Activated T-helper 1 cell treated with anti-CD3 and anti-CD28 coated beads, Interleukin-12 subunit alpha, Interleukin-12 subunit beta, Interleukin-2, Interleukin-4 antibody, amounts not matched to agents 30 ng/mL and 10 ng/mL and 1 ng/mL, durations not matched to agents 14 hours and 24 hours and 36 hours (primary cell): ENCODE results near the gene GRIK2. TPM values are rescaled to one million over a fixed set of nuclear protein-coding genes. Genes with fewer than 3 reads are reported as not detected.

Experiments
- DNase-seq: peaks from one replicate; pipeline ENCODE4 v3.0.0; 2021; ENCODE audit warnings: low spot score
- H3K27ac Mint-ChIP-seq: one replicate; pipeline ENCODE4 v1.8.0; 2021; ENCODE audit warnings: mild to moderate bottlenecking, mixed read lengths
- H3K27me3 Mint-ChIP-seq: one replicate; pipeline ENCODE4 v1.8.0; 2022; ENCODE audit warnings: mild to moderate bottlenecking, moderate library complexity, mixed read lengths; ENCODE audit not compliant: insufficient read depth
- H3K36me3 Mint-ChIP-seq: one replicate; pipeline ENCODE4 v1.8.0; 2021; ENCODE audit warnings: low read depth, mixed read lengths
- H3K4me1 Mint-ChIP-seq: one replicate; pipeline ENCODE4 v1.8.0; 2021; ENCODE audit warnings: low read depth, mixed read lengths
- H3K4me3 Mint-ChIP-seq: one replicate; pipeline ENCODE4 v1.8.0; 2021; ENCODE audit warnings: mild to moderate bottlenecking, moderate library complexity, mixed read lengths
- H3K9me3 Mint-ChIP-seq: one replicate; pipeline ENCODE4 v1.8.0; 2021; ENCODE audit warnings: mixed read lengths
- intact Hi-C: fragments of 100-400 bp; cut with micrococcal nuclease; formaldehyde crosslinking; loops from one replicate; pipeline ENCODE4 v1.15.1; 2024
- total RNA-seq: library from RNA; stranded (reverse); gene quantifications from 2 replicates; pipeline ENCODE4 v1.2.3, GENCODE V29; 2022

GRIK2 gene
- total RNA-seq, 1 donor from 2014 or later, result not detected

DNA sequence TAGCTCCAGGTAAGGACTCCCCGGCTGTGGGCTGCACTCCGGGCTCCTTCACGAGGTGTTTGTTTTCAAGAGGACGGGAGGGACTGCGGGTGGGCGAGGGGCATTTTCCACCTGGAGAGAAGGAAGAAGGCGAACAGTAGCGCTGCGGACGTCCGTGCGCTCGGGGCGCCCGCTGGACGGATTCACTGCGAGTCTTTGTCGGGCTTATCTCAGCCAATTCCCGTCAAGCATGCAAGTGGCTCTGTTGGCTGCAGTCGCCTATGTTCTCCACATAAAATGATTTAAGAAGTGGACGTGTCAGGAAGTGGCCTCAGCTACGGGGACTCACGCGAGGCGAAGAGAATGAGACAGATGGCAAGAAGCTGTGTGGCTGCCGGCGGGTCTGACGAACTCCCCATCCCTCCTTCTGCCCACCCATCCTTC is 332 bp downstream of the GRIK2 start:
- intact Hi-C loops, result no loop called here
- Mint-ChIP-seq H3K36me3 (no peaks in the 10 kb centered on the region), H3K27ac (no peak overlapping the region), H3K4me1 (no peaks in the 10 kb centered on the region), H3K9me3 (no peaks in the 10 kb centered on the region), H3K27me3 (peaks cover 36% of the 10 kb centered on the region), H3K4me3 (no peak overlapping the region)
- DNase-seq, result no peak

- Mint-ChIP-seq H3K4me3 (no peak overlapping the region), H3K36me3 (no peaks in the 10 kb centered on the region), H3K27me3 (peaks cover 39% of the 10 kb centered on the region), H3K9me3 (no peaks in the 10 kb centered on the region), H3K4me1 (no peaks in the 10 kb centered on the region), H3K27ac (no peak overlapping the region)
- DNase-seq, result no peak
- intact Hi-C loops, result loop anchor here (5.0 kb wide), 2 partner anchors 948 to 1783 kb away; no protein-coding TSS in a partner anchor
Measured at GRCh38 chr6:101394936-101395335, 1.4 kb downstream of the GRIK2 start.

DNA sequence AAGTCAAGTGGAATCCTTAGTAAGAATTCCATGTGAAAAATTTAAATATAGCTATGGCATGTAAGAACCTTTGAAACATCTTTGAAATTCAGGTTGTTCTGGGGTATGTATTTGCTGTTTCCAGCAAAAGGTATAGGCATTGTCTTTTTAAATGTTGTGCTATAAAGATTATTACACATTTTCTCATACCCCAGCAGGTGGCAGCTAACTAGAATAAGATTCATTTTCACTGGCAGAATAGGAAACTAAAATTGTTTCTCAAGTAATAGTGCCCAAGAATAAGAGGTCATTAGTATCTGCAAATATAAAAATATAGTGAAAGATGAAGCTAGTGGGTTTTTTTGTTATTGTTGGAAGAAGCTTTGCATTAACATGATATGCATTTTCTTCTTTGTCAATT is 1.8 kb downstream of the GRIK2 start:
- intact Hi-C loops, result loop anchor here (5.0 kb wide), 2 partner anchors 948 to 1783 kb away; no protein-coding TSS in a partner anchor

GRCh38 chr6:101396548-101397173 is 3.2 kb downstream of the GRIK2 start:
- Mint-ChIP-seq H3K36me3 (no peaks in the 10 kb centered on the region), H3K9me3 (no peaks in the 10 kb centered on the region), H3K4me1 (no peaks in the 10 kb centered on the region), H3K27me3 (peaks cover 45% of the 10 kb centered on the region), H3K27ac (no peak overlapping the region), H3K4me3 (no peak overlapping the region)
- intact Hi-C loops, result loop anchor here (5.0 kb wide), 2 partner anchors 949 to 1784 kb away; no protein-coding TSS in a partner anchor
- DNase-seq, result peak; percentile 19

More for the DNA sequence above, 1.8 kb downstream of the GRIK2 start:
- Mint-ChIP-seq H3K4me3 (no peak overlapping the region), H3K4me1 (no peaks in the 10 kb centered on the region), H3K9me3 (no peaks in the 10 kb centered on the region), H3K27ac (no peak overlapping the region), H3K36me3 (no peaks in the 10 kb centered on the region), H3K27me3 (peaks cover 42% of the 10 kb centered on the region)
- DNase-seq, result no peak

GRCh38 chr6:101397199-101397598 is 3.7 kb downstream of the GRIK2 start:
- no peaks in the 10 kb centered on the region for H3K4me1 Mint-ChIP-seq
- no peaks in the 10 kb centered on the region for H3K36me3 Mint-ChIP-seq
- DNase-seq, result no peak
- H3K4me3 Mint-ChIP-seq, result no peak overlapping the region
- no peak overlapping the region for H3K27ac Mint-ChIP-seq
- H3K9me3 Mint-ChIP-seq, result no peaks in the 10 kb centered on the region
- intact Hi-C loops, result loop anchor here (5.0 kb wide), 2 partner anchors 950 to 1785 kb away; no protein-coding TSS in a partner anchor
- peaks cover 45% of the 10 kb centered on the region for H3K27me3 Mint-ChIP-seq

DNA sequence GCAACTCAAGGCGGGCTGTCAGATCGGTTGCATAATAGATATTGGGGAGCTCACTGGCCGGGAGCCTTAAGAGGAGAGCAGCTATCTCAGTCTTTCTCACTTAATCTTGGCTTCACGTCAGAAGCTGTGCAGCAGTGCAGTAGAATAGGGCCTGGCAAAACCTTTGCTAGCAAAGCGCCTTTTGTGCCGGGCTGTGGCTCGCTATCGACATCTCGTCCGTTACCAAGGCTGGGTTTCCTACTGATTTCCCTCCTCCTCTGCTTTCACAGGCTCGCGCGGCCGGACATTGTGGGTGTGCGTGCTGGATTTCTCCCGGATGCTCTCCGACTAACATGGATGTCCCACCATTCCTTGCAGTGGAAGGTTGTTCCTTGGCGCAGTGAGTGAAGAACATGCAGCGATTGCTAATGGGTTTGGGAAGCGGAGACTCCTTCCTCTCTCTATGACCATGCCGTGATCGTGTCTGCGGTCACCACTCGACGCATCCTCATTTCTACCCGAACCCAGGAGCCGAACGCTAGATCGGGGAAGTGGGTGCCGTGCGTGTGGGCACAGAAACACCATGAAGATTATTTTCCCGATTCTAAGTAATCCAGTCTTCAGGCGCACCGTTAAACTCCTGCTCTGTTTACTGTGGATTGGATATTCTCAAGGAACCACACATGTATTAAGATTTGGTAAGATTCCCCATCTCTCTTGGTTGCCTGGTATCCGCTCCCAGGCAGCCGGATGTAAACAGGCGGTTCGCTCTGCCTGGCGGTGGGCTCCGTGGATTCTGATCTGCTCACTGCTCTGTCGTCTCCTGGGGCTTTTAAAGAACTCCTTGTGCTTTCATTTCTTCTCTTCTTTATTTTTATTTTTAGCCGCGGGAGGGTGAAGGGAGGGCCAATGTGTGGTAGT is 5.5 kb downstream of the GRIK2 start:
- H3K36me3 Mint-ChIP-seq, result no peaks in the 10 kb centered on the region
- no peak for DNase-seq

GRCh38 chr6:101399616-101400162 is 6.2 kb downstream of the GRIK2 start:
- Mint-ChIP-seq H3K36me3 (no peaks in the 10 kb centered on the region), H3K4me1 (no peaks in the 10 kb centered on the region), H3K27me3 (peaks cover 42% of the 10 kb centered on the region), H3K27ac (no peak overlapping the region), H3K4me3 (no peak overlapping the region), H3K9me3 (no peaks in the 10 kb centered on the region)
- no peak for DNase-seq
- intact Hi-C loops, result loop anchor here (5.0 kb wide), 3 partner anchors 932 to 1787 kb away; no protein-coding TSS in a partner anchor

More for the DNA sequence above, 5.5 kb downstream of the GRIK2 start:
- Mint-ChIP-seq H3K4me3 (no peak overlapping the region), H3K9me3 (no peaks in the 10 kb centered on the region), H3K27ac (no peak overlapping the region), H3K4me1 (no peaks in the 10 kb centered on the region), H3K27me3 (peaks cover 43% of the 10 kb centered on the region)
- intact Hi-C loops, result loop anchor here (5.0 kb wide), 2 partner anchors 952 to 1787 kb away; no protein-coding TSS in a partner anchor

GRCh38 chr6:101400326-101401135 is 7.0 kb downstream of the GRIK2 start:
- H3K27me3 Mint-ChIP-seq, result peaks cover 44% of the 10 kb centered on the region
- no peaks in the 10 kb centered on the region for H3K36me3 Mint-ChIP-seq
- intact Hi-C loops, result loop anchor here (5.0 kb wide), 1 partner anchor 933 kb away; no protein-coding TSS in a partner anchor
- H3K4me1 Mint-ChIP-seq, result no peaks in the 10 kb centered on the region
- H3K9me3 Mint-ChIP-seq, result no peaks in the 10 kb centered on the region
- no peak overlapping the region for H3K27ac Mint-ChIP-seq
- no peak overlapping the region for H3K4me3 Mint-ChIP-seq
- DNase-seq, result no peak

DNA sequence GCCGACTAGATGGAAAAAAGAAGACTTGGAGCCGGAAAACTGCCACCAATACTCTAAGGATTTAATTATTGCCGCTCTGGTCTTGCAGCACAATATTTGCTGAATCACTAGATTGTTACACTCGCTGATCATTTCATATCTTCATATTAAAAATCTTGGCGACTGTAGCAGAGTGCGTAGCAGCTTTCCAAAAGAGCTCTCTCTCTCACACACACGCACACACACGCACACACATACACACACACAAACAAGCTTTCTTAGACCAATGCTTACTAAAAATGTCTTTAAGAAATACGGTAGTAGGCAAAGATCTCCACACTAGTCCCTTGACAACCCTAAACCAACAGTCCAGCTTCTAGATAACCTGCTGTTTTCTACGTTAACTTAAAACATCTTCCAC is 7.7 kb downstream of the GRIK2 start:
- Mint-ChIP-seq H3K9me3 (no peaks in the 10 kb centered on the region), H3K27ac (no peak overlapping the region), H3K4me3 (no peak overlapping the region), H3K4me1 (no peaks in the 10 kb centered on the region), H3K36me3 (no peaks in the 10 kb centered on the region), H3K27me3 (peaks cover 44% of the 10 kb centered on the region)
- DNase-seq, result no peak
- intact Hi-C loops, result loop anchor here (5.0 kb wide), 1 partner anchor 934 kb away; no protein-coding TSS in a partner anchor

GRCh38 chr6:101401792-101402621 is 8.5 kb downstream of the GRIK2 start:
- H3K27me3 Mint-ChIP-seq, result peaks cover 44% of the 10 kb centered on the region
- peak overlapping the region; percentile 37 for H3K27ac Mint-ChIP-seq
- no peaks in the 10 kb centered on the region for H3K9me3 Mint-ChIP-seq
- H3K4me3 Mint-ChIP-seq, result no peak overlapping the region
- no peaks in the 10 kb centered on the region for H3K4me1 Mint-ChIP-seq
- intact Hi-C loops, result loop anchor here (5.0 kb wide), 1 partner anchor 935 kb away; no protein-coding TSS in a partner anchor
- DNase-seq, result no peak
- H3K36me3 Mint-ChIP-seq, result no peaks in the 10 kb centered on the region

- H3K27ac Mint-ChIP-seq, result peak overlapping the region; percentile 37
Measured at GRCh38 chr6:101402622-101403031, 9.1 kb downstream of the GRIK2 start.

More at GRCh38 chr6:101402622-101403031, 9.1 kb downstream of the GRIK2 start:
- Mint-ChIP-seq H3K4me1 (no peaks in the 10 kb centered on the region), H3K27me3 (peaks cover 44% of the 10 kb centered on the region), H3K9me3 (no peaks in the 10 kb centered on the region), H3K4me3 (no peak overlapping the region), H3K36me3 (no peaks in the 10 kb centered on the region)
- no peak for DNase-seq
- intact Hi-C loops, result loop anchor here (5.0 kb wide), 1 partner anchor 935 kb away; no protein-coding TSS in a partner anchor
